Mesodermal cell (in vitro differentiated cells): ENCODE measurements around the gene CLEC14A.

Source experiments
- H3K27ac ChIP-seq: 2 replicates; pipeline ENCODE4 v1.7.0; 2013; ENCODE audit warnings: mild to moderate bottlenecking, low read depth, low read length, moderate library complexity; ENCODE audit not compliant: severe bottlenecking
- H3K36me3 ChIP-seq: 2 replicates; pipeline ENCODE4 v1.7.1; 2013; ENCODE audit warnings: mild to moderate bottlenecking, low read length, moderate library complexity; ENCODE audit not compliant: control insufficient read depth, insufficient read depth
- H3K4me1 ChIP-seq: one replicate; pipeline ENCODE4 v1.7.1; 2013; ENCODE audit warnings: mild to moderate bottlenecking, low read length; ENCODE audit not compliant: insufficient read depth, control insufficient read depth, poor library complexity, severe bottlenecking
- H3K4me3 ChIP-seq: 2 replicates; pipeline ENCODE4 v1.7.0; 2013; ENCODE audit warnings: low read length, control low read depth, mild to moderate bottlenecking; ENCODE audit not compliant: insufficient read depth, poor library complexity, severe bottlenecking; ENCODE audit errors: extremely low read depth
- H3K9me3 ChIP-seq: 2 replicates; pipeline ENCODE4 v1.7.1; 2013; ENCODE audit warnings: mild to moderate bottlenecking, low read length, moderate library complexity; ENCODE audit not compliant: control insufficient read depth
- WGBS, 2 experiments: methylation state at CpG; one replicate each; pipeline ENCODE4 v1.1.5; 2013; ENCODE audit warnings: missing lambda C conversion rate in 2 of 2; ENCODE audit not compliant: insufficient coverage in 2 of 2; 5-methylcytosine and 5-hydroxymethylcytosine counted together

Gene CLEC14A

GRCh38 chr14:38248321-38249028 lies 7.4 kb downstream of the CLEC14A start:
- Histone ChIP-seq H3K27ac (no peak overlapping the region), H3K9me3 (no peaks in the 10 kb centered on the region), H3K36me3 (no peaks in the 10 kb centered on the region), H3K4me3 (no peak overlapping the region), H3K4me1 (no peaks in the 10 kb centered on the region)
- 94% methylated on average over 3 of the region's 3 CpGs; no CpG with 5 or more reads in 1 of the 2 experiments for WGBS, 2 experiments

- WGBS, 2 experiments: no CpG with 5 or more reads among the region's 1 CpG
- Histone ChIP-seq H3K4me3 (no peak overlapping the region), H3K4me1 (no peaks in the 10 kb centered on the region), H3K9me3 (no peaks in the 10 kb centered on the region), H3K36me3 (no peaks in the 10 kb centered on the region), H3K27ac (no peak overlapping the region)
These were observed 12.1 kb downstream of the CLEC14A start for GRCh38 chr14:38243696-38244240.

- Histone ChIP-seq H3K36me3 (no peaks in the 10 kb centered on the region), H3K9me3 (no peaks in the 10 kb centered on the region), H3K27ac (peak overlapping the region; percentile 57), H3K4me1 (no peaks in the 10 kb centered on the region), H3K4me3 (no peak overlapping the region)
These were observed 17.0 kb downstream of the CLEC14A start for GRCh38 chr14:38238878-38239277.

GRCh38 chr14:38238332-38238731 lies 17.6 kb downstream of the CLEC14A start:
- Histone ChIP-seq H3K27ac (peak overlapping the region; percentile 57), H3K9me3 (no peaks in the 10 kb centered on the region), H3K36me3 (no peaks in the 10 kb centered on the region), H3K4me1 (no peaks in the 10 kb centered on the region), H3K4me3 (no peak overlapping the region)
- 80% methylated on average over 1 of the region's 1 CpG; no CpG with 5 or more reads in 1 of the 2 experiments for WGBS, 2 experiments

- H3K27ac ChIP-seq: no peak overlapping the region
- 83 to 100% methylated on average over 3 to 4 of the region's 5 CpGs for WGBS, 2 experiments
- H3K36me3 ChIP-seq: no peaks in the 10 kb centered on the region
- H3K9me3 ChIP-seq: no peaks in the 10 kb centered on the region
- H3K4me1 ChIP-seq: no peaks in the 10 kb centered on the region
- H3K4me3 ChIP-seq: no peak overlapping the region
These were observed 22.7 kb downstream of the CLEC14A start for GRCh38 chr14:38233218-38233617.

GRCh38 chr14:38226366-38226765 lies 29.5 kb downstream of the CLEC14A start:
- Histone ChIP-seq H3K4me3 (no peak overlapping the region), H3K9me3 (no peaks in the 10 kb centered on the region), H3K36me3 (no peaks in the 10 kb centered on the region), H3K27ac (no peak overlapping the region), H3K4me1 (no peaks in the 10 kb centered on the region)
- WGBS, 2 experiments: 60% methylated on average over 1 of the region's 3 CpGs; no CpG with 5 or more reads in 1 of the 2 experiments

GRCh38 chr14:38225946-38226345 lies 29.9 kb downstream of the CLEC14A start:
- Histone ChIP-seq H3K4me1 (no peaks in the 10 kb centered on the region), H3K36me3 (no peaks in the 10 kb centered on the region), H3K9me3 (no peaks in the 10 kb centered on the region), H3K4me3 (no peak overlapping the region), H3K27ac (no peak overlapping the region)
- WGBS, 2 experiments: 90 to 92% methylated on average over 2 of the region's 2 CpGs

GRCh38 chr14:38224338-38224737 lies 31.6 kb downstream of the CLEC14A start:
- Histone ChIP-seq H3K4me1 (no peaks in the 10 kb centered on the region), H3K9me3 (no peaks in the 10 kb centered on the region), H3K4me3 (no peak overlapping the region)

GRCh38 chr14:38221077-38221476 lies 34.8 kb downstream of the CLEC14A start:
- no peaks in the 10 kb centered on the region for H3K9me3 ChIP-seq
- H3K36me3 ChIP-seq: no peaks in the 10 kb centered on the region
- H3K4me1 ChIP-seq: no peaks in the 10 kb centered on the region
- H3K4me3 ChIP-seq: no peak overlapping the region
- H3K27ac ChIP-seq: no peak overlapping the region
- 90 to 100% methylated on average over 1 to 2 of the region's 3 CpGs for WGBS, 2 experiments

More at GRCh38 chr14:38224338-38224737, 31.6 kb downstream of the CLEC14A start:
- Histone ChIP-seq H3K27ac (no peak overlapping the region), H3K36me3 (no peaks in the 10 kb centered on the region)

- H3K27ac ChIP-seq: no peak overlapping the region
- H3K4me1 ChIP-seq: no peaks in the 10 kb centered on the region
- no peaks in the 10 kb centered on the region for H3K36me3 ChIP-seq
- H3K9me3 ChIP-seq: no peaks in the 10 kb centered on the region
- WGBS, 2 experiments: 83 to 100% methylated on average over 1 of the region's 2 CpGs
- no peak overlapping the region for H3K4me3 ChIP-seq
These were observed 38.3 kb downstream of the CLEC14A start for GRCh38 chr14:38217553-38217952.

- H3K4me3 ChIP-seq: no peak overlapping the region
- no peaks in the 10 kb centered on the region for H3K9me3 ChIP-seq
- H3K27ac ChIP-seq: no peak overlapping the region
- H3K4me1 ChIP-seq: peaks cover 6% of the 10 kb centered on the region
- no peaks in the 10 kb centered on the region for H3K36me3 ChIP-seq
- WGBS, 2 experiments: 86% methylated on average over 1 of the region's 2 CpGs; no CpG with 5 or more reads in 1 of the 2 experiments
These were observed 42.9 kb downstream of the CLEC14A start for GRCh38 chr14:38213001-38213400.
